SIG-M5 (cell line): ENCODE results near the gene PDZRN3.

Experiments
- DNase-seq: peaks from one replicate; lab custom pipeline; 2025; lab: John Stamatoyannopoulos, UW

PDZRN3 gene

DNA sequence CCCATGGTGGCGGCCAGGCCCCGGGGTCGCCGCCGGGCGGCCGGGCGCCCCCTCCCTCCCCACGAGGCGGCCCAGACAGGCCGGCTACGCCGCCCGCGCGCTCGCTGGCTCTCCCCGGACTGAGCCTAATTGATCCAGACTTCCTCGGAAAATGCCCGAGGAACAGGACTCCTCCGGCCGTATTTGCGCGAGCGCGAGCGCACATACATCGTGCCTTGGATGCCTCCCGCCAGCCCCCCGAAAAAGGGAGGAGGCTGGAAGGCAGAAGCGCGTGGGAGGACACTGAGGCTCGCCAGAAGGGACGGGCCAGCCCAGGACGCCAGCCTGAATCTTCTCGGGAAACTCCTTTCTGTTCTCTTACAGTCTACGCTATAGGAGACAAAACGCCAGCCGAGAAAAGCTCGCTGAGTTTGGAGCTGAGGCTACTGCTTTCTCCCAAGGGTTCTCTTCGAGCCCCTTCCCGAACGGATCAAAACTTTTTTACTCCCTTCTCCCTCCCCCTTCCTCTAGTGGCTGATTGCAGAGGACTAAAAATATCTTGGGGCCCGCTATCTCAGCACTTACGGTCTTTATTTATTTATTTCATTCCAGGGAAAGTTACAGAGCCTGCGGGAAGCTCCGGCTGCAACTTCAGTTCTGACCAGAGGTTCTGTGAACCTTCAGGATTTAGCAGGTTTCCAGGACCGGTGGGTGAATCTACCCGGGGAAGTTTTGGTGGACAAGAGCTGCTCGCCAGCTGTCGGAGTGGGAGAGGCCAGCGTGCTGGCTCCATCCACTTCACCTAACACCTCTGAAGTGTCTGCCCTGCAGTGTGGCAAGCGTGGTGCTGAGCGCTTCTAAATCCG, at the start of gene PDZRN3:
Gene PDZRN3 (minus strand): TSS at position 121 of the 845 bp plus-strand sequence.
- DNase-seq: no peak

DNA sequence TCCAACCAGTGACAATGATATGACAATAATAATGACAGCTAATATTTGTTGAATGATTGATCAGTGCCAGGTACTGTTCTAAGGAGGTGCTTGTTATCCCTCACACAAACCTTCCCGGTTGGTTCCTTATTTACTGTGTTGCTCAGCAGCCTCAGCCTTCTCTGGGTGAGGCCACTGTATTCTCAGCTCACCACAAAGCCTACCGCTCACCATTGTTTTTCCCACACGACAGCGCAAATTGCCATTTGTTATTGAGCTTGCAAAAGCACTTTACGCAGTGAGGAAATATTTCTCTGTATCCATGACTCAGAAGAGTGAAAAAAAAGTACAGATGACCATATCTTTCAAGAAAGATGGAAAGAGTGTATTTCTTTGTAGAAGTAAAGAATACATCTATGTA, 49.5 kb upstream of the PDZRN3 start:
- DNase-seq: no peak

DNA sequence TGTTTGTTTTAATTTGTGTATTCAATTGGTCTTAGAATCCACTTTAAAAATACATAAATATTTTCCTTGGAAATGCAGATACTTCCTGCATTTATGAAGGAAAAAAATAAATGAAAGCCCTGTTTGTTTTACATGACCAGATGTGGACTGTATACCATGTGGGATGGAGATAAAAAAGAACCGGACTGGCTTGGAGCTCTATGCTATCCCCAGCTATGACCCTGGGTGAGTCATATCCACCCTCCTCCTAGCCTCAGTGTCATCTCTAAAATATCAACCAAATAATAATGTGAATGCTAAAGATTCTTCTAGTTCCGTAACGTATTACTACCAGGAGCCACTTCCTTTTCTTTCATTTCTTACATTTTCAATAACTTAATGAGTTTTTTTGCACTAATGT, 44.5 kb upstream of the PDZRN3 start:
- DNase-seq: no peak

DNA sequence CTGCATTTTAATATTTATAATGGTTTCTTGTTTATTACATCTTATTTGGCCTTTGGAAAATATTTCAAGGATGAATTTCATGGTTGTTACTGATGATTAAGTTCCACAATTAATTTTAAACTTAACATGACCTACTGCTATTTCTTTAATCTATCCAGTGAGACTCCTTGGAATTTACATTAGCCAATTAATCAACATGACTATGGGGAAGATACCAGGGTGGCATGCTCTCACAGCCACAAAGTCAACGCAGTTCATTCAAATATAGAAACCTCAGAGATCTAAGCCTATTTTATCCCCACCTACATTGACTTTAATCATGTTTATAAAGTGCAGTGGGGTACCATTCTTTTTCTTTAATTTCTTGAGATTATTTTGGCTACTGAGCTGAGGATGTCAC, 43.6 kb upstream of the PDZRN3 start:
- no peak for DNase-seq

DNA sequence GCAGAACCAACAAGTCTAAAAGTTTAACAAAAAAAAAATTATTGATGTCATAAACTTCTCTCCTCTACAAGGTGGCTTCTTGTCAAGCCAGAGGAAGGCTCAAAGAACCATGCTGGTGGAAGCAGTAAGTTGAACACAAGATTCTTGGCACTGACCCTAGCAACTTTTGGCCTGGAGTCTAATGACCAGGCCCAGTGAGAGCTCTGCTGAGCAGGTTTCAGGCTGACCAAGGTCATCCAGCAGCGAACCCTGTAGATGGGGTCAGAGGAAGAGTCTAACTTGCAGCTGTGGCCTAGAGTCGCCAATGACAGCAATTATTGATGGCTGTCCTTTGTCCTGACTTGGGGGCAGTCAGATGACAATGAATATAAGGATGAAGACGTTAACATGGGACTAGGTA, 43.1 kb upstream of the PDZRN3 start:
- no peak for DNase-seq

DNA sequence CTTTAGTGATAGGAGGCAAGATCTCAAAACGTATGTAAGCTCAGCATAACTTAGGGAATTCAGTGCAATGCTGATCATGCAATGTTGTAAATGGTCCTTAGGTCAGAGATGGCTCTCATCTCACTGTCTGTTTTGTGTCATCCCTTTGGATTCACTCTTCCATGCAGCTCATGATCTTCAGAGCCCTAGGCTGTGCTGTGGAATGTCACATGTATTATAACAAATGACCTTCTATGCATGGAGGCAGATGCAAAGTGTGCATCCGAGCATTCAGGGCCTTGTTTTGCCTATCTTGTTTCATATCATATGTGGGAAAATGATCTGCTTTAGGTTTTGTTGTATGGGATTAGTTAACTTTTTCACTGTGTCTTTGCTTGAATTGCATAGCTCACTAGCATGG, 40.5 kb upstream of the PDZRN3 start:
- DNase-seq: no peak

DNA sequence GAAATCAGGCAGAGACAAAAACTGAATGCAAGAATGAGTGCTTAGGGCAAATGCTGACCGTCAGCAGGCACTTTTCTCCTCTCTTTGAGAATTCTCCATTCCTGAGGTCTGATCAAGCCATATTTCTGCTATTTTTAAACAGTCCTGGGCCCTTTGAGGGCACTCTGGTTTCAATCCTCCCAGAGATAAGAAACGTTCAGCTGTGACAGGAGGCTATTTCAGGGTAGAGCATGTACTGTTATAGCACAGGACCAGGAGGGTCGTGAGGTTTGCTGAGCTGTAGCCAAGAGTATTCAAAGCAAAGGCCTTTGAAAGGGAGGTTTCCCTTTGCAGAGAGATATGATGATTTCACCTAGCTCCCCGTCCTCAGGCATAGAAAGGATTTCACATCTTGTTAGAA, 39.6 kb upstream of the PDZRN3 start:
- DNase-seq: no peak

DNA sequence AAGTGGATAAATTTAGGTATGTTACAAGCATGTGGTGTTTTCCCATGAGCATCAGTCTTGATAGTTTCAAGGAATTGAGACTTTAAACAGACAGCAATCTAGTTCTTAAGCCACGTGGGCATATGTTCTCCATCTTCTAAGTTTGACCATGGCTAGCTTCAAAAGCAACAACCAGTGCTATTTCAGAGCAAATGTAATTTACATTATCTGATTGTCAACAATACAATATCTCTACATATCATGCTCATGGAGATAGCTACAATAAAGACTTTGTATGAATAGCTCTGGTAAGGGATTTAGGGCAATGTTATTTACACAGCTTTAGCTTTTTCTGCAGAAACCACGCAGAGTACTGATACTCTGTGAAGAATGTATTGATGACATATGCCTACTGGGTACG, 38.8 kb upstream of the PDZRN3 start:
- no peak for DNase-seq

DNA sequence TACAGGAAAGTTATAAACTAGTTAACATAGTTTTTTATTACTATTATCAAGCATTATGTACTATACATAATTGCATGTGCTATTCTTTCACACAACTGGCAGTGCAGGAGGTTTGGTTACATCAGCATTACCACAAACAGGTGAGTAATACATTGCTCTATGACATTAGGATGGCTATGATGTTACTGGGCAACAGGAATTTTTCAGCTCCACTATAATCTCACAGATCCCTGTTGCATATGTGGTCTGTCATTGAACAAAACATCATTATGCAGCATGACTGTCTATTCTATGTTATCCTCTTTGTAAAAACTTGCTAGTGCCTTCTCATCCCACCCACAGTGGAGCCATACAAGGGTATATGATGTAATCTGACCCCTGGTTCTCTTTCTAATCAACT, 36.5 kb upstream of the PDZRN3 start:
- no peak for DNase-seq

DNA sequence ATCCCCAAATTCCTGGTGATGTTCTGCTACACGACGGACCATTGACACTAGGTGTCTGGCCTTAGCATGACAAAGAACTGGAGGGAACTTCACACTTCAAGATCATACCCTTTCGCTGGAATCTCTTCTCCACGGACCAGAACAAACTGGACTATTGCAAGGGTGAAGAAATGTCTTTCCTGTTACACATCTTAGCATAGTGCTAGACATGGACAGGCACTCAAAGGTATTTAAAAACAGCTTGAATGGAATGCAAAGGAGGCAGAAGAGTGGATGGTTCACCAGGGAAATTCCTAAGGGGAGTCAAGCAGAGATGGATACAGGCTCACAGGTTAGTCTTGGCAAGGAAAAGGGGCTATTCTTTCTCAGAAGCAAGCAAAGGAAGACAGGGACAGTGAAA, 33.5 kb upstream of the PDZRN3 start:
- no peak for DNase-seq

DNA sequence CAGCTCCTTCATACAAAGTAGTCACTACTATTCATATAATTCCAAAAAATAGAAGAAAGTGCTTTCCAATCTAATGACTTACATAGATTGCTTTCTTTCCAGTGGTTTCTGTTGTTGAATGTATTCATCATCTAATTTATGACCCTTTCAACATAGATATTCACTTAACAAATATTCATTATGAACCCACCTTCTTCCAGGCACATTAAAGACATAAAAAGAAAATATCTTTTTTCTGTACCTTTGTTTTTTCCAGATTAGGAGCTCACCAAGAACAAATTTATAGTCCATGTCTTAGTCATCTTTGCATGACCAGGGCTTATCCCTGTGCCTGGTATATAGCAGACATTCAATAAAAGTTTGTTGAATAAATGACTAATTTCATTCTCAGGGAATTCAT, 32.4 kb upstream of the PDZRN3 start:
- DNase-seq: no peak

DNA sequence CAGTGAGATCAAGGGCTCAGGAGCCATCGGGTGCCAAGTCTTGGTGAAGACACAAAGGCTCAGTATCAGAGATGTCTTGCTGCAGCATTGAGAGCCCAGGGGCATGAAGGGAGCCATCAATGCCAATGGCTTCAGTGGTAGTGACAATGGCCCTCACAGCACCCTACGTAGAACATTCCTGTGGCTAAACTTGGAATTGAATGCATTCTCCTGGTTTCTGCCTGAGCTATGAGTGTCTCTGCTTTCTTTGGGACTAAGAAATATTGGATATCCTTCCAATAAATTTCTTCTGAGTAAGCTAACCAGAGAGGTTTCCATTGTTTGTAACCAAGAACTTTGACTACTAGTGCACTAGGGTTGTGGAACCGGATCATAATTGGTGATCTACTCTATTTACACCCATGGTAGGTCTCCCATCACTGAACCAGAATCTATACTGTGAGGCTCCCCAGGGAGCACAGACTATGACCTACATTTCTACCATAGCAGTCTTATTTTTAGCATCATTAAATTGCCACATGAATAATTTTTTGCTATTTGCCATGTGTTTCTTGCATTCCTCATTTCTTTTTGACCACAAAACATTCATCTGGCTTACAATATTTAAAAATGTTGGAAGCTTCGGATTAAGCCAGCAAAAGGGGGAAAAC, 31.6 kb upstream of the PDZRN3 start:
- no peak for DNase-seq

DNA sequence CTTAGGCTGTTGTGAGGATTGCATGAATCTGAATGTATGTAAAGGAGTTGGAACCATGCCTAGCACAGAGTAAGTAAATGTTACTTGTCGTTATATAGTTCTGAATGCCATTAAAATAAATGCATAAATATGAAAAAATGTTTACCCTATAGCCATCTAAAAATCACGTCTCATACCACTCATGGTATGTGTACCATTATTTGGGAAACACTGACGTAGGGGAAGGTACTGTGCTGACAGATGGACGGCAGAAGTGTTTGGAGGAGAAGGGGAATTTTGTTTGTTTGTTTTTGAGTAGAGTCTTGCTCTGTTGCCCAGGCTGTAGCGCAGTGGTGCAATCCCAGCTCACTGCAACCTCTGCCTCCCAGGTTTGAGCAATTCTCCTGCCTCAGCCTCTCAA, 30.5 kb upstream of the PDZRN3 start:
- no peak for DNase-seq

DNA sequence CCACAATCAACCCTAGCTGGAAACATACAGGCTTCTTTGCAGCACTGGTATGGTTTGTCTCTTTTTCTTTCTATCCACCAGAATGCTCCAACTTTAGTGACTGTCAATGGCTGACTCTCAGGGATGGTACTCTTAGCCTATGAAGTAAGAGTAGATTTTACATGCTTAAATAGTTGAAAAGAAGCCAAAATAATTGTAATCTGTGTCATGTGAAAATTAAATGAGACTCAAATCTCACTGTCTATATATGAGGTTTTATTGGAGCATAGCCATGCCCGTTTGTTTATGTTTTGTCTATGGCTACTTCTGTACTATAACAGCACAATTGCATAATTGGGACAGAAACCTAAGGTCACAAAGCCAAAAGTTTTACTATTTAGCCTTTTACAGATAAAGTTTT, 29.1 kb upstream of the PDZRN3 start:
- DNase-seq: no peak

DNA sequence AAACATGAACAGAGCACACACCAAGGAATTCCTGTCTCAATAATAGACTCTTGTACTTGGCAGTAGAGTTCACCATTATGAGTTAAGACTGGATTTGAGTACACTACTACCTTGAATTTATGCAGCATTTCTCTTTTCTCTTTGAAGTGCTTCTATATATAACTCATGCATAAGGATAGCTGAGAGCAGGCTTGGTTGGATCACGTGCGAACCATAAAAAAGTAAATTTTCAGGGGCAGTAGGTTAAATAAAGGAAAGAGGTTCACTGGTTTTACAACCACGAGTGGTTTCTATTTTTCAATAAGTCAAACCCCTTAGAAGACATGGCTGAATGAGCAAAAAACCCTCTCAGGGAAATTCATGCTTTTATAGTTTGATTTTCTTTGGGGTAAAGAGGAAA, 28.6 kb upstream of the PDZRN3 start:
- no peak for DNase-seq

DNA sequence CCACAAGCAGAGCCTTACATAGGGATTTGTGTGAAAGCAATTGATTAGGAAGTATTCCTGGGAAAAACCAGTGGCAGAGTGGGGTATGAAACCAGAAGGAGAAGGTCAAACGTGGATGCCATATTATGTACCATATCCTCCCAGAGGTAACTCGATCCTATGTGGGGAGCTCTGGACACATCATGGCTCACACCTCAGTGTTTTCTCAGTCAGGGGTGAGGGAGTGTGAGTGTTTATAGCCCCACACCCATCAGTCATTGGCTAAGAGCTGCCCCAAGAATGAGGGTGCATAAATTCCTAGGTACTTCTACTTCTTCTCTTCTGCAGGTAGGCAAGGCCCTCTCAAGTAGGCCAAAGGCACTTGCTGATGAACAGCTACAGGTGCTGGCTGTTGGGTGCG, 28.2 kb upstream of the PDZRN3 start:
- DNase-seq: no peak

DNA sequence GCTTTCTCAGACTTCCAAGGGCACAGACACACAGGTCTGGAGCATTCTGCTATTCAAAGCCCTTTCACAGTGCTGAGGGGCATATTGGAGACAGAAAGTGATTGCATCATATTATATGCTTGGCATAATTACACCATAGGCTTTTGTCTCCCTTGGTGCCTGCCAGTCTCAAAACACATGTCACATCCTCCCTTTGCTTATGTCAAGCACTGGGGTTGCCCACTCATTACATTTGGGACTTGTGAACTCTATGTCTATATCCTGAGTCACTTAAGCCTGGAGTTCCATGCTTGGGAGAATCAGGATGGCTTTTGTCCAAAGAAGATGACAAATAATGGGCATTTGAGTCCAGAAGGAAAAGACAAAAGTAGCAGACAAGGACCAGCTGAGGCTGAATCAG, 12.3 kb upstream of the PDZRN3 start:
- no peak for DNase-seq

DNA sequence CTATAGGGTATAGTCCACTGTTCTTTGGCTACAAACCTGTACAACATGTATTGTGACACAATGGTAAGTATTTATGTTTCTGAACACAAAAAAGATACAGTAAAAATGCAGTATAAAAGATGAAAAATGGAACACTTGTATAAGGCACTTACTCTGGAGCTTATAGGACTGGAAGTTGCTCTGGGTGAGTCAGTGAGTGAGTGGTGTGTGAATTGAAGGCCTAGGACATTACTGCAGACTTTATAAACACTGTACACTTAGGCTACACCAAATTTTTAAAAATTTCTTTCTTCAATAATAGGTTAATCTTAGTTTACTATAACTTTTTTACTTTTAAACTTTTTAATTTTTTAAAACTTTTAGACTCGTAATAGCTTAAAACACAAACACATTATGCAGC, 10.5 kb upstream of the PDZRN3 start:
- no peak for DNase-seq

DNA sequence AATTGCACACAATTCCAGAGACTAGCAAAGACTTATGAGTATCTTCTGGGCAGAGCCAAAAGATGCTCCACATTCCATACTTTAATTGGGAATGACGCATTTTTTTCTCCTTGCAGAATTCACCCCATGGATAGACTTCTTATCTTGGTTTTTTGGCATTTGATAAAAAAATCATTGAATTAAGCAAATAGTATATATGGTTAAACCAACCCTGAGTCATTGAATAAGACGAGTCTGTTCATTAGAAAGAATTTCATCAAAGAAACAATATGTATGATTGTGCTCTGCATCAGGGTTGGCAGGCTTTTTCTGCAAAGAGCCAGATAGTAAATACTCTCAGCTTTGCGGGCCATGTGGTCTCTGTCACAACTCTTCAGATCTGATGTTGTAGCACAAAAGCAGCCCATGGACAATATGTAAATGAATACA, 9.2 kb upstream of the PDZRN3 start:
- DNase-seq: no peak

DNA sequence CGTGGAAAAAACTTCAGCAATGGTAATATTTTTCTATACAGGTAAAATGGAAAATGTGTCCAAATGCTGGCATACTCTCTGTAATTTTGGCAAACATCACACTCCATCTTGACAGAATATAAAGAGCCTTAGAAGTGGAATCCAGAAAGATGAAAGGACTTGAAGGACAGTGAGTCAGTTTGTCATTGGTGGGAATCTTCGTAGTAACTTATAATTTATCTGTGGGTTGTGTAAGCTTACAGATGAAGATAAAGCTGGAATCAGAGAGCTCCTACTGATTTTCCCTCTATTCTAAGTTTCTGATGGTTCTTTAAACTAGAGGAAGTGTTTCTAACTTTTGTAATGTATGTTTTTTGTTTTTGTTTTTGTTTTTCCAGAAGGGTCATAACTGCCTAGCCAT, 8.7 kb upstream of the PDZRN3 start:
- no peak for DNase-seq

DNA sequence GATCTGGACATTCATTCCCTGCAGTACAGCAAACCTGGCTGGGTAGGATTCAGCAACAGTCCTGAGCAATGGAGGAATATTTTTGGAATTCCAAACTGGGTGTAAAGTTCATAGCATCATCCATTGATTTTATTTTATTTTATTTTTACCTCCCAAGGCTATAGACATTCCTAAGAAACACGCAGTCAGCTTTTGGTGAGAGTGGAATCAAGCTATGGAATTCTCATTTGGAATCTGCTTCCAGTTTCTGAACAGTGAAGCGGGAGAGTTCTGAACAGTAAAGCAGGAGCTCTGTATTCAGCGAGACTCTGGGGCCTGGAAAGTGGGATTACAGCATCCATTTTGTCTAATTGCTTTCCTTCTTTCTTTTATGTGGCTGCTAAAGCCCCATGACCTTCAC, 1.4 kb upstream of the PDZRN3 start:
- no peak for DNase-seq

DNA sequence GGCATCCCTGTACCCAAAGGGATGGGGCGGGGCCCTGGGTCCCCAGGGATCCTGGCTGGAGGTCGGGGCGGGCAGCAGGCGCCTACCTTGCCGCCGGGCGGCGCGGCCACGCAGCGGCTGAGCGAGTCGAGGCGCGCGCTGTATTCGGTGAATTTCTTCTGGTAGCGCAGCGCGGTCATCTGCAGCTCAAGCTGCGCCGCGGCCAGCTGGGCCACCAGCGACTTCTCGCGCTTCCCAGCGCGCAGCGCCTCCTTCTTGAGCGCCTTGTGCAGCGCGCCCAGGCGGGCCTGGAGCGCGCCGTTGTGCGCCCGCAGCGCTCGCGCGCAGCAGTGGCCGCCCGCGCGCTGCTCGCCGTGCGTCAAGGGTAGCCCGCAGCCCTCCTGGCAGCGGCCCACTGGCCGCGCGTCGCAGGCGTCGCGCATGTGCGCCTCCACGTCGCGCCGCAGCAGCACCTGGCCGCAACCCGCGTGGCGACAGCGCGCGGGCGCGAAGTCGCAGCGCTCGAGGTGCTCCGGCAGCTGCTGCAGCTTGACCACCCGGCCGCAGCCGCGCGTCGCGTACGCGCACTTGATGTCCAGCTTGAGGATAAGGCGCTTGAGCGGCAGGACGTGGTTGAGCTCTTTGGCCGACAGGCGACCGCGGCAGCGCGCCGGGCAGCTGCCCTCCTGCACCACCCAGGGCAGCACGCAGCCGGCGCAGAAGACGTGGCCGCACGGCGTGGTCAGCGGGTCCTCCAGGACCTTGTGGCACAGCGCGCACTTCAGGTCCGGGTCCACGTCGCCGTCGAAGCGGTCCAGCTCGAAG, 522 bp downstream of the PDZRN3 start:
- no peak for DNase-seq

DNA sequence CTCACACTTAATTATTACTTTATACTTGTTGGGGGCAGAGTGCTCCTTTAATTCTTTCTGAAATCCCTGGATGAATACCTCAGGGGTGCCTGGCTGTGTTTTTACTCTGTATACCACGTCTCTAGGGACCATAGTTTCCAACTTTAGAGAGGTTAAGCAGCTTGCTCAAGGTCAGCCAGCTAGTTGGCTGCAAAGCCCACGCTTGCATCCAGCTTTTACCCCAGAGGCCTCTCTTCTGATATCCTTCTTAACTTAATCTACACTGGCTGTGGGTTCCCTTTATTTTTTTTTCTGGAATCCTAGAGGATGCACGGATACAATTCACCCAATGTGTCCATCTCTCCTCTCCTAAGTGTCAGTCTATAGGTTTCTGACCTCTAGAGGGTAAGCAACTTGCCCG, 1.4 kb downstream of the PDZRN3 start:
- DNase-seq: no peak
